HEK293 (cell line): ENCODE results near the gene DCAF6.
A peak's percentile ranks its signal among the peaks of the same experiment; 100 is the strongest.

Source experiments
- CTCF ChIA-PET: fragments of 350-600 bp; formaldehyde crosslinking; extraction: SDS; loops from one replicate; lab custom pipeline; 2021; ENCODE audit warnings: antibody characterized with exemption; lab: Yijun Ruan, JAX
- POLR2A ChIA-PET: fragments of 300-600 bp; formaldehyde crosslinking; extraction: SDS; loops from one replicate; lab custom pipeline; 2020; ENCODE audit warnings: antibody characterized with exemption, inconsistent platforms; lab: Yijun Ruan, JAX
- H3K27ac ChIP-seq: fragments of 200-500 bp; sonication (Bioruptor generic); 2 replicates; pipeline ENCODE4 v1.5.1; 2014; ENCODE audit warnings: low read depth, low read length, control low read depth, inconsistent platforms; ENCODE audit errors: extremely low read depth
- H3K36me3 ChIP-seq, 2 experiments: fragments of 200-500 bp in 1 of 2; sonication (Bioruptor generic) in 1 of 2; 1 replicate in 1 of 2; 2 replicates in 1 of 2; pipeline ENCODE4 v1.5.1; 2014 to 2017; ENCODE audit warnings: inconsistent platforms in 2 of 2, low read length in 2 of 2; ENCODE audit not compliant: control insufficient read depth in 2 of 2, insufficient read depth in 1 of 2
- H3K4me1 ChIP-seq: fragments of 200-500 bp; sonication (Bioruptor generic); 2 replicates; pipeline ENCODE4 v1.5.1; 2014; ENCODE audit warnings: mild to moderate bottlenecking, low read length, inconsistent platforms; ENCODE audit not compliant: control insufficient read depth, insufficient read depth
- H3K4me3 ChIP-seq: 2 replicates; pipeline ENCODE4 v1.5.1; 2011; ENCODE audit warnings: low read depth, mild to moderate bottlenecking, control low read depth, low read length, moderate library complexity
- H3K9me3 ChIP-seq: fragments of 200-500 bp; sonication (Bioruptor generic); 2 replicates; pipeline ENCODE4 v1.5.1; 2014; ENCODE audit warnings: low read depth, low read length, inconsistent platforms; ENCODE audit not compliant: control insufficient read depth, insufficient read depth
- EGR2 ChIP-seq: fragments of 450-650 bp; formaldehyde crosslinking; IDR thresholded peaks from 2 replicates; pipeline ENCODE4 v1.5.1; 2016; ENCODE audit warnings: low read depth, missing biosample characterization, missing genetic modification characterization
- KLF10 ChIP-seq: fragments of 450-650 bp; IDR thresholded peaks from 2 replicates; pipeline ENCODE4 v1.5.1; 2018; ENCODE audit warnings: missing biosample characterization, mild to moderate bottlenecking, missing genetic modification characterization
- REPIN1 ChIP-seq: fragments of 450-650 bp; formaldehyde crosslinking; IDR thresholded peaks from 2 replicates; pipeline ENCODE4 v1.5.1; 2017; ENCODE audit warnings: missing biosample characterization, missing genetic modification characterization, low read depth
- SETDB1 ChIP-seq: IDR thresholded peaks from one replicate; pipeline ENCODE4 v1.6.1; 2017; ENCODE audit warnings: mild to moderate bottlenecking, low read length, moderate library complexity, mixed read lengths; ENCODE audit not compliant: insufficient read length
- SP3 ChIP-seq: fragments of 450-650 bp; formaldehyde crosslinking; IDR thresholded peaks from 2 replicates; pipeline ENCODE4 v1.5.1; 2016; ENCODE audit warnings: missing biosample characterization, missing genetic modification characterization
- ZBTB1 ChIP-seq: fragments of 450-650 bp; formaldehyde crosslinking; IDR thresholded peaks from 2 replicates; pipeline ENCODE4 v1.5.1; 2016; ENCODE audit warnings: missing biosample characterization, missing genetic modification characterization
- ZFP37 ChIP-seq: fragments of 450-650 bp; formaldehyde crosslinking; IDR thresholded peaks from 2 replicates; pipeline ENCODE4 v1.5.1; 2016; ENCODE audit warnings: missing biosample characterization, missing genetic modification characterization
- ZIC2 ChIP-seq: fragments of 450-650 bp; formaldehyde crosslinking; IDR thresholded peaks from 2 replicates; pipeline ENCODE4 v1.5.1; 2016; ENCODE audit warnings: missing biosample characterization, missing genetic modification characterization
- ZNF146 ChIP-seq: fragments of 450-650 bp; formaldehyde crosslinking; IDR thresholded peaks from 2 replicates; pipeline ENCODE4 v1.5.1; 2016; ENCODE audit warnings: missing biosample characterization, missing genetic modification characterization
- ZNF174 ChIP-seq: fragments of 450-650 bp; formaldehyde crosslinking; IDR thresholded peaks from 2 replicates; pipeline ENCODE4 v1.5.0; 2017; ENCODE audit warnings: missing biosample characterization, mild to moderate bottlenecking, missing genetic modification characterization
- ZNF211 ChIP-seq: fragments of 450-650 bp; formaldehyde crosslinking; IDR thresholded peaks from 2 replicates; pipeline ENCODE4 v1.5.1; 2016; ENCODE audit warnings: low read depth, missing biosample characterization, missing genetic modification characterization
- ZNF214 ChIP-seq: fragments of 450-650 bp; formaldehyde crosslinking; IDR thresholded peaks from 2 replicates; pipeline ENCODE4 v1.5.1; 2017; ENCODE audit warnings: missing biosample characterization, mild to moderate bottlenecking, missing genetic modification characterization, borderline replicate concordance
- ZNF221 ChIP-seq: fragments of 450-650 bp; formaldehyde crosslinking; IDR thresholded peaks from 2 replicates; pipeline ENCODE4 v1.5.1; 2017; ENCODE audit warnings: missing biosample characterization, missing genetic modification characterization, borderline replicate concordance
- ZNF341 ChIP-seq: fragments of 450-650 bp; formaldehyde crosslinking; IDR thresholded peaks from 2 replicates; pipeline ENCODE4; 2016; ENCODE audit warnings: low read depth, missing biosample characterization, missing genetic modification characterization
- ZNF555 ChIP-seq: fragments of 450-650 bp; formaldehyde crosslinking; conservative IDR thresholded peaks from 2 replicates; pipeline ENCODE4 v1.5.1; 2017; ENCODE audit warnings: missing biosample characterization, mild to moderate bottlenecking, missing genetic modification characterization, inconsistent platforms
- ZNF560 ChIP-seq: fragments of 450-650 bp; formaldehyde crosslinking; IDR thresholded peaks from 2 replicates; pipeline ENCODE4 v1.5.1; 2017; ENCODE audit warnings: missing biosample characterization, missing genetic modification characterization, borderline replicate concordance
- ZNF664 ChIP-seq: fragments of 450-650 bp; formaldehyde crosslinking; IDR thresholded peaks from 2 replicates; pipeline ENCODE4 v1.5.1; 2016; ENCODE audit warnings: missing biosample characterization, missing genetic modification characterization
- ZSCAN23 ChIP-seq: fragments of 450-650 bp; formaldehyde crosslinking; IDR thresholded peaks from 2 replicates; pipeline ENCODE4 v1.5.1; 2016; ENCODE audit warnings: missing biosample characterization, missing genetic modification characterization
- TF ChIP-seq, protein P1 (sequence below): fragments of 450-650 bp; formaldehyde crosslinking; IDR thresholded peaks from 2 replicates; pipeline ENCODE4 v1.5.1; 2016; ENCODE audit warnings: missing biosample characterization, missing genetic modification characterization, low read depth
- TF ChIP-seq, protein P2 (sequence below): fragments of 450-650 bp; formaldehyde crosslinking; IDR thresholded peaks from 2 replicates; pipeline ENCODE4 v1.5.1; 2016; ENCODE audit warnings: missing biosample characterization, missing genetic modification characterization, low read depth
- TF ChIP-seq, protein P3 (sequence below): sonication (generic); formaldehyde crosslinking; IDR thresholded peaks from 2 replicates; pipeline ENCODE4 v1.8.1; 2022; ENCODE audit warnings: mild to moderate bottlenecking, moderate library complexity, missing genetic modification reagents
- TF ChIP-seq, protein P4 (sequence below): fragments of 450-650 bp; formaldehyde crosslinking; conservative IDR thresholded peaks from 2 replicates; pipeline ENCODE4 v1.5.1; 2016; ENCODE audit warnings: low read depth, missing biosample characterization, missing genetic modification characterization

DCAF6 gene

DNA sequence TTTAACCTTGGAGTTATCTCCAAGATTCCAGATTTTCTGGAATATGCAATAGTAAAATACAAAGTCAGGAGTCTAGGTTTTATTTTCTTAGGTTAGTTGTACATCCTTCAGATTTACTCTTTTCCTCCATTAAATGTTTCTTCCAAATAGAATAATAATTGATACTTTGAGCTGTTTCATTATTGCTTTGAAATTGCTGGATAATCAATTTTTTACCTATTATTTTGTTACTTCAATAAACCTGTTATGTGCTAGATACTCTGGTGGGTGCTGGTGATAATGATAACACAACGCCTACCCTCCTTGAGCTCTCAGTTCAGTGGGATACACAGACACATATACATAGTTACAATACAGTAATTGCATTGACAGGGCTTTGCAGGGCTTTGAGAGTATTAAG is 120.9 kb downstream of the DCAF6 start:
- no peak for TF ChIP-seq REPIN1 (tag by site-specific recombination)
- TF ChIP-seq ZNF341 = no peak
- TF ChIP-seq ZIC2 (tag by site-specific recombination) = no peak
- TF ChIP-seq ZNF146 (tag by site-specific recombination) = no peak
- no peak for TF ChIP-seq ZFP37
- TF ChIP-seq EGR2 = no peak
- TF ChIP-seq SP3 (tag by site-specific recombination) = no peak
- no peak for TF ChIP-seq ZNF214 (tag by site-specific recombination)
- TF ChIP-seq ZNF174 (tag by site-specific recombination) = no peak
- TF ChIP-seq, protein P1, sequence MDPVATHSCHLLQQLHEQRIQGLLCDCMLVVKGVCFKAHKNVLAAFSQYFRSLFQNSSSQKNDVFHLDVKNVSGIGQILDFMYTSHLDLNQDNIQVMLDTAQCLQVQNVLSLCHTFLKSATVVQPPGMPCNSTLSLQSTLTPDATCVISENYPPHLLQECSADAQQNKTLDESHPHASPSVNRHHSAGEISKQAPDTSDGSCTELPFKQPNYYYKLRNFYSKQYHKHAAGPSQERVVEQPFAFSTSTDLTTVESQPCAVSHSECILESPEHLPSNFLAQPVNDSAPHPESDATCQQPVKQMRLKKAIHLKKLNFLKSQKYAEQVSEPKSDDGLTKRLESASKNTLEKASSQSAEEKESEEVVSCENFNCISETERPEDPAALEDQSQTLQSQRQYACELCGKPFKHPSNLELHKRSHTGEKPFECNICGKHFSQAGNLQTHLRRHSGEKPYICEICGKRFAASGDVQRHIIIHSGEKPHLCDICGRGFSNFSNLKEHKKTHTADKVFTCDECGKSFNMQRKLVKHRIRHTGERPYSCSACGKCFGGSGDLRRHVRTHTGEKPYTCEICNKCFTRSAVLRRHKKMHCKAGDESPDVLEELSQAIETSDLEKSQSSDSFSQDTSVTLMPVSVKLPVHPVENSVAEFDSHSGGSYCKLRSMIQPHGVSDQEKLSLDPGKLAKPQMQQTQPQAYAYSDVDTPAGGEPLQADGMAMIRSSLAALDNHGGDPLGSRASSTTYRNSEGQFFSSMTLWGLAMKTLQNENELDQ = no peak
- TF ChIP-seq ZNF560 (tag by site-specific recombination) = no peak
- no peak for TF ChIP-seq ZNF664
- Histone ChIP-seq H3K4me1 (no peaks in the 10 kb centered on the region), H3K36me3 (peaks cover 0 to 8% of the 10 kb centered on the region in 2 experiments; a peak in 2 of 3 replicates), H3K27ac (no peak overlapping the region), H3K4me3 (no peak overlapping the region), H3K9me3 (no peaks in the 10 kb centered on the region)
- CTCF ChIA-PET = interaction anchor here (0.8 to 1.7 kb wide), 2 partner anchors 13 to 338 kb away, joined by 3 to 4 read pairs; no protein-coding TSS in a partner anchor
- POLR2A ChIA-PET = no interaction called here

DNA sequence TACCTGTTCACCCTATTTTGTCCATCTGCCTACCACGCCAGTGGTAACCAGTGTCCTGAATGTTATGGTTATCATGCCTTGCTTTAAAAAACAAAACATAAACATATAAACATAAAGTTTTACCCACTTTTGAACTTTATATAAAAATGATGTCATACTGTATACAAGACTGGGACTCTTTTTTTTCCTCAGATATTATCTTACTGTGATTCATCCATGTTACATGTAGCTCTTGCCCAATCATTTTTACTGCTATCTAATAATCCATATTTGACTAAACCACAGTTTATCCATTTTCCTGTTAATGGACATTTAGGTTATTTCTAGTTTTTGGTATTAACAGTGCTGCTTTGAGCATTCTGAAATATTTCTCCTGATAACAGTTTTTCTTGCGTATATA is 121.4 kb downstream of the DCAF6 start:
- ChIA-PET POLR2A (no interaction called here), CTCF (interaction anchor here (0.7 to 1.7 kb wide), 2 partner anchors 10 to 14 kb away, joined by 3 to 4 read pairs; no protein-coding TSS in a partner anchor)
- peaks cover 0 to 5% of the 10 kb centered on the region in 2 experiments; a peak in 2 of 3 replicates for H3K36me3 ChIP-seq
- no peaks in the 10 kb centered on the region for H3K9me3 ChIP-seq
- no peak overlapping the region for H3K27ac ChIP-seq
- no peak overlapping the region for H3K4me3 ChIP-seq
- H3K4me1 ChIP-seq = no peaks in the 10 kb centered on the region
- TF ChIP-seq, protein P2, sequence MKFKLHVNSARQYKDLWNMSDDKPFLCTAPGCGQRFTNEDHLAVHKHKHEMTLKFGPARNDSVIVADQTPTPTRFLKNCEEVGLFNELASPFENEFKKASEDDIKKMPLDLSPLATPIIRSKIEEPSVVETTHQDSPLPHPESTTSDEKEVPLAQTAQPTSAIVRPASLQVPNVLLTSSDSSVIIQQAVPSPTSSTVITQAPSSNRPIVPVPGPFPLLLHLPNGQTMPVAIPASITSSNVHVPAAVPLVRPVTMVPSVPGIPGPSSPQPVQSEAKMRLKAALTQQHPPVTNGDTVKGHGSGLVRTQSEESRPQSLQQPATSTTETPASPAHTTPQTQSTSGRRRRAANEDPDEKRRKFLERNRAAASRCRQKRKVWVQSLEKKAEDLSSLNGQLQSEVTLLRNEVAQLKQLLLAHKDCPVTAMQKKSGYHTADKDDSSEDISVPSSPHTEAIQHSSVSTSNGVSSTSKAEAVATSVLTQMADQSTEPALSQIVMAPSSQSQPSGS (tag by site-specific recombination) = peak; percentile 56
- no peak for TF ChIP-seq ZSCAN23 (tag by site-specific recombination)

DNA sequence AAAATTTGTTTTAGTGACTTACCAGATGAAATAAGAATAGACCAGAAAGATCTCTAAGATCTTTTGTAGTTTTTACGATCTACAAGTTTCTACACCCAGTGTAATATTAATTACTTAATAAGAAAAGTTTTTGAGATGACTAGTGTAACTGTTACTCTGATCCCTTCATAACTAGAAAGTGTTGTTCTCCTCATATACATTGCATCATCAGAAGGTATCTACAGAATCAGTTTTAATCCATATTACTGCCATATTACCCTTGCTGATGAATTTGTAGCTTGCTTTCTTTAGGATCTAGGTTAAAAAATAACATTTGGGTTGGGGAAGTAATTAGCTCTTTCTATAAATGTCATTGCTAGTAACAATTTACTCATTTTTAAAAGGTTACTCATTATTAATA is 127.7 kb downstream of the DCAF6 start:
- no peaks in the 10 kb centered on the region for H3K9me3 ChIP-seq
- TF ChIP-seq ZNF221 (tag by site-specific recombination) (no peak), SETDB1 (no peak), ZNF560 (tag by site-specific recombination) (no peak), ZNF555 (tag by site-specific recombination) (no peak), SP3 (tag by site-specific recombination) (no peak), KLF10 (tag by site-specific recombination) (no peak), ZIC2 (tag by site-specific recombination) (no peak), ZBTB1 (tag by site-specific recombination) (no peak), ZNF211 (no peak)
- TF ChIP-seq, protein P3, sequence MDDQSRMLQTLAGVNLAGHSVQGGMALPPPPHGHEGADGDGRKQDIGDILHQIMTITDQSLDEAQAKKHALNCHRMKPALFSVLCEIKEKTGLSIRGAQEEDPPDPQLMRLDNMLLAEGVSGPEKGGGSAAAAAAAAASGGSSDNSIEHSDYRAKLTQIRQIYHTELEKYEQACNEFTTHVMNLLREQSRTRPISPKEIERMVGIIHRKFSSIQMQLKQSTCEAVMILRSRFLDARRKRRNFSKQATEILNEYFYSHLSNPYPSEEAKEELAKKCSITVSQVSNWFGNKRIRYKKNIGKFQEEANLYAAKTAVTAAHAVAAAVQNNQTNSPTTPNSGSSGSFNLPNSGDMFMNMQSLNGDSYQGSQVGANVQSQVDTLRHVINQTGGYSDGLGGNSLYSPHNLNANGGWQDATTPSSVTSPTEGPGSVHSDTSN (CRISPR knock-in tag) = no peak
- TF ChIP-seq, protein P4, sequence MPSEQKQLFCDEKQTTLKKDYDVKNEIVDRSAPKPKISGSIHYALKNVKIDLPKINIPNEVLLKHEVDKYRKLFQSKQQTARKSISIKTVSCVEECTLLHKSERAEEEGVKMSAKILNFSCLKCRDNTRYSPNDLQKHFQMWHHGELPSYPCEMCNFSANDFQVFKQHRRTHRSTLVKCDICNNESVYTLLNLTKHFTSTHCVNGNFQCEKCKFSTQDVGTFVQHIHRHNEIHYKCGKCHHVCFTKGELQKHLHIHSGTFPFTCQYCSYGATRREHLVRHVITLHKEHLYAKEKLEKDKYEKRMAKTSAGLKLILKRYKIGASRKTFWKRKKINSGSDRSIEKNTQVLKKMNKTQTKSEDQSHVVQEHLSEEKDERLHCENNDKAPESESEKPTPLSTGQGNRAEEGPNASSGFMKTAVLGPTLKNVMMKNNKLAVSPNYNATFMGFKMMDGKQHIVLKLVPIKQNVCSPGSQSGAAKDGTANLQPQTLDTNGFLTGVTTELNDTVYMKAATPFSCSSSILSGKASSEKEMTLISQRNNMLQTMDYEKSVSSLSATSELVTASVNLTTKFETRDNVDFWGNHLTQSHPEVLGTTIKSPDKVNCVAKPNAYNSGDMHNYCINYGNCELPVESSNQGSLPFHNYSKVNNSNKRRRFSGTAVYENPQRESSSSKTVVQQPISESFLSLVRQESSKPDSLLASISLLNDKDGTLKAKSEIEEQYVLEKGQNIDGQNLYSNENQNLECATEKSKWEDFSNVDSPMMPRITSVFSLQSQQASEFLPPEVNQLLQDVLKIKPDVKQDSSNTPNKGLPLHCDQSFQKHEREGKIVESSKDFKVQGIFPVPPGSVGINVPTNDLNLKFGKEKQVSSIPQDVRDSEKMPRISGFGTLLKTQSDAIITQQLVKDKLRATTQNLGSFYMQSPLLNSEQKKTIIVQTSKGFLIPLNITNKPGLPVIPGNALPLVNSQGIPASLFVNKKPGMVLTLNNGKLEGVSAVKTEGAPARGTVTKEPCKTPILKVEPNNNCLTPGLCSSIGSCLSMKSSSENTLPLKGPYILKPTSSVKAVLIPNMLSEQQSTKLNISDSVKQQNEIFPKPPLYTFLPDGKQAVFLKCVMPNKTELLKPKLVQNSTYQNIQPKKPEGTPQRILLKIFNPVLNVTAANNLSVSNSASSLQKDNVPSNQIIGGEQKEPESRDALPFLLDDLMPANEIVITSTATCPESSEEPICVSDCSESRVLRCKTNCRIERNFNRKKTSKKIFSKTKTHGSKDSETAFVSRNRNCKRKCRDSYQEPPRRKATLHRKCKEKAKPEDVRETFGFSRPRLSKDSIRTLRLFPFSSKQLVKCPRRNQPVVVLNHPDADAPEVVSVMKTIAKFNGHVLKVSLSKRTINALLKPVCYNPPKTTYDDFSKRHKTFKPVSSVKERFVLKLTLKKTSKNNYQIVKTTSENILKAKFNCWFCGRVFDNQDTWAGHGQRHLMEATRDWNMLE (tag by site-specific recombination) = no peak

More for the DNA sequence above, 127.7 kb downstream of the DCAF6 start:
- CTCF ChIA-PET = interaction anchor here (0.6 to 5.8 kb wide), 3 partner anchors 11 to 172 kb away, joined by 3 to 55 read pairs (median 3); no protein-coding TSS in a partner anchor
- no peak overlapping the region for H3K27ac ChIP-seq
- no peaks in the 10 kb centered on the region for H3K4me1 ChIP-seq
- POLR2A ChIA-PET = no interaction called here
- H3K36me3 ChIP-seq = peaks cover 18 to 30% of the 10 kb centered on the region in 2 experiments
- no peak overlapping the region for H3K4me3 ChIP-seq
